Fibroblast of the aortic adventitia (primary cell): ENCODE measurements around the gene RAPGEF4. TPM values are rescaled to one million over a fixed set of nuclear protein-coding genes. Genes with fewer than 3 reads are reported as not detected.

Source experiments
- DNase-seq: peaks from one replicate; pipeline ENCODE4 v3.0.0-alpha.2; 2010; ENCODE audit warnings: low read depth
- H3K4me3 ChIP-seq: 2 replicates; pipeline ENCODE4 v1.5.1; 2011; ENCODE audit warnings: low read depth, mild to moderate bottlenecking, control low read depth, low read length, moderate library complexity
- CTCF ChIP-seq: IDR thresholded peaks from 2 replicates; pipeline ENCODE4 v1.5.1; 2011; ENCODE audit warnings: mild to moderate bottlenecking, low read length, control low read depth, inconsistent platforms; ENCODE audit not compliant: insufficient read depth
- total RNA-seq: library from RNA; depleted of rRNA; stranded (reverse); fragments of >200 nt; gene quantifications from 2 replicates; pipeline ENCODE4 v1.2.3, GENCODE V29; 2012; ENCODE audit warnings: low replicate concordance

The RAPGEF4 gene
- total RNA-seq, 1 donor = 1.3 TPM

DNA sequence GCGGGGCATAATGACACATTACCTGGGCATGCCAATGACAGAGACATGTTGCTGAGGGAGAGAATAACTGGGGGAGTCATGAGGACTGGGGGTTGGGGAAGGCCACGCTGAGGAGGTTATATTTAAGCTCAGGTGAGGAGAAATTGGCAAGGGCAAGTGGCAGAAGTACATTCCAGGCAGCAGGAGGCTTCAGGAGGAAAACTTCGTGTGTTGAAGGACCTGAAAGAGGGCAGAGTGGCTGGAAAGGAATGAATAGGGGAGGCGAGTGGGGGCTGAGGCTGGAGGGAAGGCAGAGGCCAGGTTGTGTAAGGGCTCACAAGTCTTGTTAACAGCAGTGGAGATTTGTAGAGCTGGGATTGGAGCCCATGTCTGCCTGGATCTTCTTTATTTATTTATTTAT, 166.3 kb downstream of the RAPGEF4 start:
- H3K4me3 ChIP-seq = no peak overlapping the region
- TF ChIP-seq CTCF = no peak
- DNase-seq = no peak

DNA sequence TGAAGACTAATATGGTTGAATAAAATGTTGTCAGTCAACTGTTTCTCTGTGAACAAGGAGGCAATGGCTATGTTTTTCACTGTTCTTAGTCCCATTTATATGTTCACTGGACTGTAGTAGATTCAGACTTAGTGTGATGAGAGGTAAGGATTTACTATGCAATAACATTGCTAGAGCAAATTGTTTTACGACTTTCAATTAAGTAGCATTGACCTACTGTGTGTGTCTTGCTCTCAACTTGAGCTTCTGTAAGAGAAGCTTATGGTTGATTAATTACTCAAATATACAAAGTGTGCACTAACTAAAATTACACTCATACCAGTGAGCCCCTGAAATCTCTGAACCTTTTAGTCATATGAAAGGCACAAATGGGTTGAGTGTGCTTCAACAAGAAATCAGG, 168.6 kb downstream of the RAPGEF4 start:
- no peak overlapping the region for H3K4me3 ChIP-seq
- no peak for TF ChIP-seq CTCF
- no peak for DNase-seq

DNA sequence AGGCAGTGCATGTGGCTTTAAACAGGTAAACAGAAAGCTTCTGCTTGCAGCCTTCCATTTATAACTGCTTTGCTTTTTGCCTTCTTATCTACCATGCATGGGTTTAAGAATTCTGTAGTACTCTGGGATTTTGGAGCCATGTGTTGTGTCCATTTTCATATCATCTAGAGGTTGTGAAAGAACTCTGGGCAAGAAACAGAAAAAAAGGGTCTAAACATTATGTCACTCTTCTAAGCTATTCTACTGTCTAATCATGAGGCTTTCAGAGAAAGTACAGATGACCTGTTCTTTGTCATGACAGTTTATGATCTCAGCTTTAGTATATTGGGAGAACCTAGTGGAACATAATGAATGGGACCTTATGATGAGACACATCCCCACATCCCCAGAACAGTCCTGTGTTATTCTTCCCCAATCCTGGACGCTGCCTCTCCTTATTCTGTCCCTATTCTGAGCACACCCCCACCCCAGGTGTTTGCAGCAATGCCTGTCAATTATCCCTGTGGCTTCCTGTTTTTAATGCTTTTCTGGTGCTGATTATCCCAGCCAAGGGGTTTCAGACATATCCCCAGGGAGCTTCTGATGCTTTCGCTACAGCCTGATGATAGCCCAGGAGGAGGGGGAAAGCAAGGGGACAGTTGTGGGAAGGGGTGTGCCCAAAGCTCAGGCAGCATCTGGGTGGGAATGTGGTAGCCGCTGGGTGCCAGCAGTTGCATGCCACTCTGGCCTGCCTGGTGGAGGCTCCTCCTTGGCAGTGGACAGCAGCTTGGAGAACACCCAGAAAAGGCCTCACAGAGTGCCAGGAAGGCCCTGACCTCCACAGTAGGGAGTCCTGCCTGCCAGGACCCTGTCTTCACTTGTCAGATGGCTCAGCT, 170.5 kb downstream of the RAPGEF4 start:
- peak; percentile 7 for DNase-seq
- H3K4me3 ChIP-seq = no peak overlapping the region
- no peak for TF ChIP-seq CTCF

DNA sequence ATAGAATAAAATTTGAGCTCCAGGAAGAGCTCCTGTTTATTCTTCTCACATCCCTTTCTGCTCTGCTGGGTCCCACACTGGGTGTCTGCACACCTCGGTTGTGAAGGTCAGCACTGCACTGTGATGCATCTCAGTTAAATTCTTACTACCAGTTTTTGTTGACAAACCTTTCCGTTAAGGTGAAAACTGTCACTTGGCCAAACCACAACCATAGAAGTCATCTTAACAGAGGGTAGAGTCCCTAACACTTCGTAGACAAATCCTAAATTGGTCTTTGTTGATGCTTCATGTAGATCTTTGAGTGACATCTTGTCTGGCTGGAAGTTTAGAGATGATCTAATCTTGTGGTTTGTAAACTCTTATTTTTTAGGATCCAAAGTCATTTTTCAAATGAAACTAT, 172.6 kb downstream of the RAPGEF4 start:
- no peak overlapping the region for H3K4me3 ChIP-seq
- no peak for DNase-seq
- TF ChIP-seq CTCF = no peak

DNA sequence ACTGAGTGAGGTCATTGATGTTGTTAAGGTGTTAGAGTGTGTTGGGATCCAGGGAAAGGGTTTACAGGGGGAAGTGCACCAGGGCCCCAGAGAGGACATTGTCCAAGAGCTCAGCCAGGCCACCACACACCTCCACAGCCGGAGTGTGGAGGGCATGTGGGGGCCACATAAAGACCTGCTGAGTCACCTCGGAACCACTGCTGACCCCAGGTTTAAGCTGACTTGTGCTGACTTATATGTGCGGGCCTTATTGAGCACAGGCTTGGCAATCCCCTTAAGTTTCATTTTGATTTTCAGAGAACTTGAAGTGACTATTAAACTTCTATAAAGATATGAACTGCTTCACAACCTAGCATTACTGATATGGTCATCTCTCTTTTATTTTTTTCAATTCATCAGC, 173.8 kb downstream of the RAPGEF4 start:
- DNase-seq = no peak
- TF ChIP-seq CTCF = no peak

DNA sequence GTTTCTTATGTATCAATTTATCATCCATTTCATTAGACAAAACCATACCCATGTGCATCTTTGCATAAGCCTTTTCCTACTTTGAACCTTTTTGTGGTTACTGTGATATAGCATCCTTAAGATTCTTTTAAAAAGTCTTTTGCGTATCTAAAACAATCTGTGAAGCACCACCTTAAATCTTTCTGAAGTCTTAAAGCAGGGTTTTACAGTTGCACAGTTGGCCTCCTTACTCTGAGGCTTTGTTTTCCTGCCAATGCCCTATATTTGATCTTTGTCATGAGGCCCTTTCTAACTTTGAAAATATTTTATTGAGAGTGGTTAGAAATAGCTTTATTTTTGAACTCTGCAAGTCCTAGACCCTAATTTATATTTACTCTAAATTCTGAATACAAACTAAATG, 176.6 kb downstream of the RAPGEF4 start:
- no peak overlapping the region for H3K4me3 ChIP-seq
- no peak for TF ChIP-seq CTCF
- DNase-seq = no peak

More for the DNA sequence above, 173.8 kb downstream of the RAPGEF4 start:
- no peak overlapping the region for H3K4me3 ChIP-seq
